NCI-H2081 treated with DMSO at 0.1 percent for 48 hours (cell line): ENCODE measurements around the gene RPL37.
"Not testable (repeated sequence)": the region's sequence is repeated elsewhere in the genome, so short reads cannot be mapped to it uniquely, and the experiment has no call there.

Experiments
- DNase-seq: peaks from one replicate; lab custom pipeline; 2025; lab: John Stamatoyannopoulos, UW

Gene RPL37

DNA sequence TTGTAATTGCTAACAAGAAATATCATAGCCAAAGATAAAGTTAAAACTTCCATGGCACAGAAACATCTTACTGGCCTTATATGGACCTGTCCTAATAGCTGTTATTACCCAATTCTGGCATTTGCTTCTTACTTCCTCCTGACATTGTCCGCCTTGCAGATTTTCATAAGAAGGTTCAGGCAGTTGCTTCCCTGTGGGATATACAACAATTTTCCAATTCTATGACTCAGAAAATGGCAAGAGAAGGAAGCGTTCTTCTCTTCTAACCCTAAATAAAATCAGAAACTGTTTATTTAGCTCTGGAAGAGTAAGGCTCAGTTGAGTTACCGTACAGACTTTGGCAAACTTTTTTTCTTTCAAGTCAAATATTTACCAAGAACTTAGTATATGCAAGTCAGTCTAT lies 38.5 kb downstream of the RPL37 start:
- DNase-seq: no peak

DNA sequence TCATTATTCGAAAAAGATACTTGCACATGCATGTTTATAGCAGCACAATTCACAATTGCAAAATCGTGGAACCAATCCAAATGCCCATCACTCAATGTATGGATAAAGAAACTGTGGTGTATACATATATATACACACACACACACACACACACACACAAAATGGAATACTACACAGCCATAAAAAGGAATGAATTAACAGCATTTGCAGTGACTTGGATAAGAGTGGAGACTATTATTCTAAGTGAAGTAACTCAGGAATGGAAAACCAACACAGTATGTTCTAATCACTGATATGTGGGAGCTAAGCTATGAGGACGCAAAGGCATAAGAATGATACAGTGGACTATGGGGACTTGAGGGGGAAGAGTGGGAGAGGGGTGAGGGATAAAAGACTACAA lies 40.1 kb downstream of the RPL37 start:
- DNase-seq: not testable (repeated sequence)

DNA sequence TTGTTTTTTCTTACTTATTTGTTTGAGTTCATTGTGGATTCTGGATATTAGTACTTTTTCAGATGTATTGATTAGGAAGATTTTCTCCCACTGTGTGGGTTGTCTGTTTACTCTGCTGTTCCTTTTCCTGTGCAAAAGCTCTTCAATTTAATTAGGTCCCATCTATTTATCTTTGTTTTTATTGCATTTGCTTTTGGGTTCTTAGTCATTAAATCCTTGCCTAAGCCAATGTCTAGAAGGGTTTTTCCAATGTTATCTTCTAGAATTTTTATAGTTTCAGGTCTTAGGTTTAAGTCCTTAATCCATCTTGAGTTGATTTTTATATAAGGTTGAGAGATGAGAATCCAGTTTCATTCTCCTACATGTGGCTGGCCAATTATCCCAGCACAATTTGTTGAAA lies 40.7 kb downstream of the RPL37 start:
- not testable (repeated sequence) for DNase-seq

DNA sequence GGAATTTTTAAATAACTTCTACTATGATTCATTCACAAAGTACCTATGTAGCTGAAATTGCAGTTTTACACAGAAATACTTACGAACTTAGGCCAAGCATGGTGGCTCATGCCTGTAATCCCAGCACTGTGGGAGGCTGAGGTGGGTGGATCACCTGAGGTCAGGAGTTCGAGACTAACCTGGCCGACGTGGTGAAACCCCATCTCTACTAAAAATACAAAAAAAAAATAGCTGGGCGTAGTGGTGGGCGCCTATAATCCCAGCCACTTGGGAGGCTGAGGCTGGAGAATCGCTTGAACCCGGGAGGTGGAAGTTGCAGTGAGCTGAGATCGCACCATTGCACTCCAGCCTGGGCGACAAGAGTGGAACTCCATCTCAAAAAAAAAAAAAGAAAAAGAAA lies 42.3 kb downstream of the RPL37 start:
- not testable (repeated sequence) for DNase-seq

DNA sequence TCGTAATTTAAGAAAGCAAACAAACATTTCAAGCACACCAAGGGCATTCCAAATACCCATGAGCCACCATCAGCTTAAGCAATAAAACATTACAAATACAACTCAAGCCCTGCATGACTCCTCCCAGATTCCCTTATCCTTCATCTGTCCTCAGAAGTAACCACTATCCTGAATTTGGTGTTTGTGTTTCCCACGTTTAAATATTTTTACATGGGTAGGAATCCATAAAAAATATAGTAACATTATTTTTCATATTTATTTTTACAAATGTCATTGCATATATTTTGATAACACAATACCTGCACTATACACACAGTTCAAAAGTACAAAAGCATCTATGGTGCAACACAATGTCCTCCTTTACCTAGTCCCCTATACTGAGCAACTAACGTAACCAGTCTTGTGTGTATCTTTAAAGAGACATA lies 43.3 kb downstream of the RPL37 start:
- DNase-seq: no peak

DNA sequence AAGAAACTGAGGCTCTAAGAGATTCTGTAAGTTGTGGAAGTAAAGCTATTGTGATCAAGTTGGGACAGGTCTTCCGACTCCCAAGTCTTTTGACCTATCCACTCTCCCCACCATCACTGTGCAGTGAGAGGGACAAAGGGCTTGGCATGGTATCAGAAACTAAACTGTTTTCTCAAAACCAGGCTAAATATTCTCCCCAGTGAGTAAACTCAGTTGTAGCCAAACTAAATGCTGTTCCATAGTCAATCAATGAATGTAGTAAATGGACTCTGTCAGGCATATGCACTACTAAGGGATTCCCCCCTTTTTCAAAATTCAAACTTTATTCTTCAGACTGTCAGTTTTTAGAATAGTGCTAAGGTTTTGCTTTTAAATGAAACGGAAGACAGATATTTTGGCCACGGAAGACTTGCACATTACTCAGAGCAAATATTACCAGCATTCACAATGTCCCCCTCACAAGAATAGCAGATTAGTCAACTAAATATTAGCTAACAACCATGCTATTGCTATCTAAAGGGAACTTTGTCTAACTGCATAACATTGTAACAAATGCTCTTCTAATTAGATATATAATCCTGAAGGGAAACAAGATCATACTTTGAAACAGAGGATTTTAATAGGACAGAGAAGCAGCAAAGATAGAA lies 44.0 kb downstream of the RPL37 start:
- no peak for DNase-seq

DNA sequence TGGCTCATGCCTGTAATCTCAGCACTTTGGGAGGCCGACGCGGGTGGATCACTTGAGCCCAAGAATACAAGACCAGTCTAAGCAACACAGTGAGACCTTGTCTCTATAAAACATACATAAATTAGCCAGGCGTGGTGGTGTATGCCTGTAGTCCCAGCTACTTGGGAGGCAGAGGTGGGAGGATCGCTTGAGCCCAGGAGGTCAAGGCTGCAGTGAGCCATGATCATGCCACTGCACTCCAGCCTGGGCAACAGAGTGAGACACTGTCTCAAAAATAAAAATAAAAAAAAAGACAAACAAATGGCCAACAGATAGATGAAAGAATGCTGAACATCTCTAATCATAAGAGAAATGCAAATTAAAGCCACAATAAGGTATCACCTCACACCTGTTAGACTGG lies 46.1 kb downstream of the RPL37 start:
- not testable (repeated sequence) for DNase-seq

DNA sequence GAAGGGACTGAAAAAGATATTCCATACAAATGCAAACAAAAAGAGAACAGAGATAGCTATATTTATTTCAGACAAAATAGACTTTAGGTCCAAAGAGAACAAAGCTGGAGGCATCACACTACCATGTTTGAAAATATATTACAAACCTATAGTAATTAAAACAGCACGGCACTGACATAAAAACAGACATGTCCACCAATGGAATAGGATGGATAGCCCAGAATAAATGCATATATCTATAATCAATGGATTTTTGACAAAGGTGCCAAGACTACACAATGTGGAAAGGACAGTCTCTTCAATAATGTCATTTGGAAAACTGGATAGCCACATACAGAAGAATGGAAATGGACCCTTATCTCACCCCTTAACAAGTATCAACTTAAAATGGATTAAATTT lies 47.0 kb downstream of the RPL37 start:
- DNase-seq: no peak

DNA sequence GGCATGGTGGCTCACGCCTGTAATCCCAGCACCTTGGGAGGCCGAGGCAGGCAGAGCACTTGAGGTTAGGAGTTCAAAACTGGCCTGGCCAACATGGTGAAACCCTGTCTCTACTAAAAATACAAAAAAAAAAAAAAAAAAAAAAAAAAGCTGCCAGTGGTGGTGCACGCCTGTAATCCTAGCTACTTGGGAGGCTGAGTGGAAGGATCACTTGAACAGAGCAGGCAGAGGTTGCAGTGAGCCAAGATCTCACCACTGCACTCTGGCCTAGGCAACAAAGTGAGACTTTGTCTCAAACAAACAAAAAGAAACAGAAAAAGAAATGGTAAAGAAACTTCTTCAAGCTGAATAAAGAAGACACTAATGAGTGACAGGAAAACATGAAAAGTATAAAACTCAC lies 48.4 kb downstream of the RPL37 start:
- not testable (repeated sequence) for DNase-seq

DNA sequence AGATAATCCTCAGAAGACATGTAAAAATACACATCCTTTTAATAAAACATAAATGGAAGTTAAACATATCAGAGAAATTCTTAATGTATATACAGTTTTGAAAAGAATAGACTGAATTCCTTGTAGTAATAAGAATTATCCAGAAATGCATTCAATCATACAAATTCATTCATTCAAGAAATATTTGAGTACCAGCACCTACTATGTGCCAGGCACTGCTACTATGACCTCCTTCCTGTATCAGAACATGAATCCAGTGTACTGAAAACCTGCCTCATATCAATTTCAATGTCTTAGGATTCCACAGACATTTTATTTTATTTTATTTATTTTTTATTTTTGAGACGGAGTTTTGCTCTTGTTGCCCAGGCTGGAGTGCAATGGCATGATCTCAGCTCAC lies 50.1 kb downstream of the RPL37 start:
- no peak for DNase-seq

DNA sequence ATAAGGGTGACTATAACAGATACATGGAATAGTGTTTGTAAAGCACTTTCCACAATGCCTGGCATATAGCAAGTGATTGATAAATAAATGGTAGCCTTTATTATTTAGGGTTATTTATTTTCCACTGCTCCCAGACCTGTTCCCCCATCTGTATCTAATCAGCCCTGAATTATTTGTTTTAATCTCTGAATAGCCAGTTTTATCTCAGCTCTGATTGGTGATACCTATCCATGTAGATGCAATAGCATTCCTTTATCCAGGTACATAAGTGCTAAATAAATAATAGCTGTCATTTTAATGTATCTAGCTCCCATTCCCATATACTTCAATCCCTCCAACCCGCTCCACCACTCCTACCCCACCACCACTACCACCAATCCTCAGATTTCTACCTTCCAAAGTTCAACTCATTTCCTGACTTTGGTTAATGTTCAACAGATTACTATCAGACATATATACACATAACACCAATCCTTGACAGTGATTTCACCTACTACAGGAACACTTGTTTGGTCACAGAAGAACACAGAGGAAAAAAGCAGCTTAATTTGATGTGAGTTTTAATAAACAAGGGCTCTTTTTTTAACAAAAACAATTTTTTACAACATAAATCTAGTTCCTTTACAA lies 50.9 kb downstream of the RPL37 start:
- no peak for DNase-seq

DNA sequence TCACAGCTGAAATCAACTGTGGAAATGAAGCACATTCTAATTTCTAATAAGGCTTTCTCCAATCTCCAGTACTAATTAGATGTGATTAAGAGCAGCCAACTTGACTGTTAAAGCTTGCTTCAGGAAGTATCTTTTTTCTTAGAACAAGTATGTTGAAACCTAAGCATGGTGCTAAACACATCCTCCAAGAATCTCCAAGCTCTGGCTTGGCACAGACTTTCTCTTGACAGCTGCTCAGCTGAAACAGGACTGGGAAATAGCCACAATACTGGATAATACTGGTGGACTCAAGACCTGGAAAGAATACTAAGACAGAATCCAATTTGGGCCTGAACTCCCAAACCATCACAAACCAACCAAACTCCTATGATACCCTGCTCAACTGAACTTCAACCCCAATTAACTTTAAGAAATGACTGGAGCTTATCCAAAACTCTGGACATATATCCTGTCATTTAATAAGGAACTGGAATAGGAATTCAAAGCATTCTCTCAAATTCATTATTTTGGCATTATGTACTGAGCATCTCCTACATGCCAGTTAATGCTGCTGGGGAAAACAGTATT lies 53.1 kb downstream of the RPL37 start:
- DNase-seq: no peak

DNA sequence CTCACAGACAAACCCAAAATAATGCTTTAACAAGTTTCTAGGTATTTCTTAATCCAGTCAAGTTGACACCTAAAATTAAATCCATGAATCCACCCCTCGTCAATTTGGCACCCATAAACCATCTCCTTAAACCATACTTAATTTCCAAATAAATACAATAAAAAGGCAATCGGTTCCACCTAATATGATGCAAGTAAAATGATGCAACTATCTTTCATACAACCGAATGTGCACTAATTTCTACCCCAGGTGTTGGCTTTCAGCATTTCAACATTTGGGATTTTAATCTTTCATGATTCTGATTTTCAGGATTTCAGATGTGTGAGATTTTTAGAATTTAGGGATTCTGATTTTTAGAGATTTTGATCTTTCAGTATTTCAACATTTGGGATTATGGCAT lies 54.2 kb downstream of the RPL37 start:
- DNase-seq: no peak

DNA sequence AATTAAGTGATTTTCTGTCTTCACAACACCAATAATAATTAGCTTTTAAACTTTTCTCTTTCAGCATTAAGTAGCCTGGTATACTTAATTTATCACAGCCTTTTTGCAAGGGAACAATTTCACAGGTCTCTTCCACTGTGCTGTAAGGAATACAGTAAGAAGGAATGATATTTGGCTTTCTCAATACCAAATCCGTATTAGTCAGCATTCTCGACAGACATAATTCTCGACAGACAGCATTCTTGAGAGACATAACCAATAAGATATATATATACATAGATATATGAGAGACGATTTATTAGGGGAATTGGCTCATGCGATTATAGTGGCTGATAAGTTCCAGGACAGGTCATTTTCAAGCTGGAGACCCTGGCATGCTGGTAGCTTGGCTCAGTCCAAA lies 54.8 kb downstream of the RPL37 start:
- no peak for DNase-seq

DNA sequence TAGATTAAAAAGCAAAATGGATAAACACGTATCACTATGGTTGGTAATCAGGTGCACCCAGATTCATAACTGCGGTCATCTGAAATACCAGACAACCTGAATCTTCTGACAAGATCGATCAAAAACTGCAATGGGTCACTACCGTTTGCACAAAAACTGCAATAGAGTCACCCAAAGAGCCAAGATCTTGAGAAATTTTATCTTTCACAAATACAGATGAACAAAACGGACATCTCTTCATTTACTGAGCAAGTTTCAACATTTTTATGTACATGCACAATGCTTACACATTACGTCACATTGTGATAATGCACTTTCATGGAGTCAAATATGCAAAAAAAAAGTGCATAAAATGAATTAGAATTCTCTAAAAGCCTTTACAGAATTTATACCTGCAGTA lies 55.5 kb downstream of the RPL37 start:
- no peak for DNase-seq

DNA sequence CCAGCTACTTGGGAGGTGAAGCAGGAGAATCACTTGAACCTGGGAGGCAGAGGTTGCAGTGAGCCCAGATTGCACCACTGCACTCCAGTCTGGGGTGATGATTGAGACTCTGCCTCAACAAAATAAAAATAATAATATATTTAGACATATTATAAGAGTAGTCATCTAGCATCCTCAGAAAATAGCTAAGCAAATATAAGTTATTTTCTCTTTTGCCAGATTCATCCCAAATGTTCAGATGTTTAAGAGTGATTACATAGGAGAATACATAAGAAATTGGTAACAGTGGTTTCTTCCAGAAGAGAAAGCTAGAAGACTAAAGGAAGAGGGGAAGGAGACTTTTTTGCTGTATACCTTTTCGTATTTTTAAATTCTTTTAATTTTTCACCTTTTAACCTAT lies 56.9 kb downstream of the RPL37 start:
- DNase-seq: no peak

DNA sequence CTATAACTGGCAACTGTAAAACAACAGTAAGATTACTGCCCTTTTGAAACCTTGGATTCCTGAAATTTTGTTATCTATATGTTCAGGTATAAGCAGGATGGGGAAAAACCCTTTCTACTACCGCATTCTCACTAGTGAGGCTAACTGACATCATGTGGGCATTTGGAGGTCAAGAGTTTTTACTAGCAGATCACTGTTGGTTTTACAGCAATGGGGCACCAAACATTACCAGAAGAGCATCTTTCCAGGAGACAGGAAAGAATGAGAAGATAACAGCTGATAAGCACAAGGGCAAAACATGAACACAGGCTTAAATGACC lies 58.4 kb downstream of the RPL37 start:
- no peak for DNase-seq

DNA sequence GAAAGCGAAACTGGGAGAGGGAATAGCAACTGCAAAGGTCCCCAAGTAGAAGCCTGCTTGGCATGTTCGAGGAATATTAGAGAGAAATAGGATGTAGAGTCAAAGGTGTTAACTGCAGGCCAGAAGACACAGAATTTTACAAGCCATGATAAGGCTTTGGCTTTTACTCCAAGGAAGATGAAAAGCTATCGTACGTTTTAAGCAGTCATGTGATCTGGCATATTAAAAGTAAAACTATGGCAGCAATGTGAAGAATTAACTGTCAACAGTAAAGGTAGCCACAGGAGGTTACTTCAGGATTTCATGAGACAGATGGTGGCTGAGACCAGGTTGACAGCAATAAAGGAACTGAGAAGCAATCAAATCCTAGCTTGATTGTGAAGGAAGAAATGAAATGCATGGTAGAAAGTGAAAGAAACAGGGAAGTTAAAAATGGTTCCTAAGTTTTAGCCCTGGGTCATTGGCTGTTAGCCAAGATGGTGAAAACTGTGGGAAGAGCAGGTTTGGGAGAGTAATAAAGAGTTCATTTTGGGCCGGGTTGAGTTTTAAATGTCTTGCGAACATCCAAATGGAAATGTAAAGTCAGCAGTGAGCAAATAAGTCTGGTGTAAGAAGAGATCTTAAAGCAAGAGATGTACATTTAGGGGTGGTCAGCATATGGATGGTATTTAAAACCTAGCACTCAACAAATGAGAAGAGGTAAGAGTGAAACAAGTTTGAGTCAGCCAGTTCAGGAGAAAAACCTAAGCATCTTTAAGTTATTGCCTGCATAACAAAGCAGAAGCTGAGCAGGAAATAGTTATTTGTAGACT lies 59.0 kb downstream of the RPL37 start:
- DNase-seq: no peak
